Stimulated activated CD4-positive, alpha-beta T cell treated with anti-CD3 and anti-CD28 coated beads, Interleukin-2, amount 100 ng/mL, for 24 hours (primary cell): ENCODE data around the gene IGF1R.

Experiments used
- DNase-seq, 2 donors: peaks; one replicate each; pipeline ENCODE4 v3.0.0-alpha.2; 2020

IGF1R gene

DNA sequence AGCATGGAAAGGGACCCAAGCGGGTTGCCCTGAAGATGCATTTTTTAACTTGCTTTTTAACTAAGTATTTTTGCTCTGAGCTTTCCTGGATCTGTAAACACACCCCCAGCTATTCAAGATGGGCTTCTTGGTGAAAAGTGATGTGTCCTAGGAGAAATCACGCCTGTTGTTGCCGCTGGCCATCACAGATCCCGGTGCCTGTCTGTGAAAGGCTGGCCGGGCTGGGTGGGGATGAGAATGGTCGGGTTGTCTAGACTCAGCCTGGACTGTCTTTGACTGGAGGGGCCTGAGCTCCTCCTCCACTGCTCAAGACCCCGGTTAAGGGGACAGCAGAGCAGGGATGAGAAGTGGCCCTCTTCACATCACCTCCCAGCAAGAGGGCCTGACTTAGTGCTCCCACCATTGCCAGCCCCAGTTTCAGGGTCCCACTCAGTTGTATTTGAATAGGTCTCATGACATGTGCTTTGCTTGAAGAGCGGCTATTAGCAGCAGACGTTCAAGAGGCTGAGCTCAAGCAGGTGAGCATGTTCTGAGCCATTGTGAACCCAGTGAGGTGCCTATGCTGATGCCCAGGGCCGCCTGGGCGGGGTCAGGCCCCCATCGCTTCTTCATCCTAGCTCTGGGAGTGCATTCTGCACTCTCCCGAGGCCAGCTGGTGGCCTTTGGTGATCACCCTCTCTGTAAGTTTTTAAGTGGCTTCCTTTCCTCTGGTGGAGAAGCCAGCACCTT lies 79.9 kb downstream of the IGF1R start:
- DNase-seq = no peak

- no peak for DNase-seq
Observed at GRCh38 chr15:98728811-98729160, 80.4 kb downstream of the IGF1R start.

GRCh38 chr15:98729446-98730042 lies 81.2 kb downstream of the IGF1R start:
- no peak for DNase-seq

DNA sequence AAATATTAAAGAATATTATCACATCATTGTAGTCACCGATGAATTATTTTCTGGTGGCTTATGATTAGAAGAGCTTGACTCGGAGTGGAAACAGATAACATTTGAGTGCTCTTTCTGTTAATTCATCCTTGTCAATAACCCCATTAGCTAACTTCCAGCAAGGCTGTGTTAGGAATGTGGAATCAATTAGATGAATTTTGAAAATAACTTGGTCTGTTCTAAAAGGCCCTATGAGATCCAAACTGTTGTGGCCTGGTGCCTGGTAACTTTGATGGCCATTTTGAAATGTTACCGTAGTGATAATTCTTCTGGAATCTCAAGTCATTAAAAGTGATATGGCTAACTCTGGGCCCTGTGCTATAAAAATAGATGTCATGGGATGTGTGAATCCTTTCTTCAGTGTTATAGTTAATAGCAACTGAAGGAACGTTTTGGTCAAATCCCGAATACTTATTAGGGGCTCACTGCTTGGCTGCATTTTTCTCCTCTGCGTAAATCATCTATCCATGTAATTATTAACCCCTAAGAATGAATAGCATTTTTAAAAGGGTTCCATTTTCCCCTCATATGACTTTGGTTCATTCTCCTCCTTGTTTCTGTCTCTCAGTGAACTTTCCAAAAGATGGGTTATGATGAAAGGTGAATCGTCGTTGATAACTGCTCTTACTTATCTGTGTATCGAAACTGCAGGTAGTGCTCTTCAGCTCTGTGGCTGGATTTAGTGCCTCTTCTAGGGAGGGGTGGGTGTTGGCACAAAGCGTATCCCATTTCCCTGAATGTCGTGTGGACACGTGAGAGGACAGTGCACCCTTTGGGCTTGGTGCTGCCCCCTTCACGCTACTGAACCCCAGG lies 82.7 kb downstream of the IGF1R start:
- DNase-seq = no peak

DNA sequence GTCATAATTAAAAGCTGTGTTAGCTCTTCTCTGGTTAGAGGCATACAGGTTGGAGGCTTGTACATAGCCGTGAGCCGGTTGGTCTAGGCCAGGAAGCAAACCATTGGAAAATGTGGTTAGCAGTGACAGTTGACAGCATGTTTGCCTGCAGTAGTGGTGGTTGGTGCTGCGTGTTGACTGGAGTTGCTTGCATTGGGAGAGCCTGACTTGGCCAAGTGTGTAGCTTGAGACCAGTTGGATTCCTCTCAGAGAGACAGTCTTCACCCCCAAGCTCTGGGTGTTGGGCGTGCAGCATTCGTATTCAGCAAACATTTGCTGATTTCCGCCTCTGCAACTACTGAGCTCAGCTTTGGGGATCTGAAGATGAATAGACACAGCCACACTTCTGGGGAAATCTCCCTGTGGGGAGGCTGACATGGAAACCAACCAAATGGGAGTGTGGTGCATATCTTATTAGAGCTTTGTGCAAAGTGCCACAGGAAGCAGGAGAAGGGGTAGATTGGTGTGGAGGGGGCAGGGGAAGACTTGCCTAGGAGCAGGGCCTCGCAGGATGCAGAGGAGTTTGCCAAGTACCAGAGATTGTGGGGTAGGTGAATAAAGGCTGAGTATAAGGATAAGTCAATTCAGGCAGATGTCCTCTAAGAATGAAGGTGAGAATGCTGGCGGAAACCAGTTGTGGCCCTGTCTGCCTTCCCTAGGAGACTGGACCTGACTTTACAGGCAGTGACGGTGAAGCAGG lies 83.5 kb downstream of the IGF1R start:
- no peak for DNase-seq

DNA sequence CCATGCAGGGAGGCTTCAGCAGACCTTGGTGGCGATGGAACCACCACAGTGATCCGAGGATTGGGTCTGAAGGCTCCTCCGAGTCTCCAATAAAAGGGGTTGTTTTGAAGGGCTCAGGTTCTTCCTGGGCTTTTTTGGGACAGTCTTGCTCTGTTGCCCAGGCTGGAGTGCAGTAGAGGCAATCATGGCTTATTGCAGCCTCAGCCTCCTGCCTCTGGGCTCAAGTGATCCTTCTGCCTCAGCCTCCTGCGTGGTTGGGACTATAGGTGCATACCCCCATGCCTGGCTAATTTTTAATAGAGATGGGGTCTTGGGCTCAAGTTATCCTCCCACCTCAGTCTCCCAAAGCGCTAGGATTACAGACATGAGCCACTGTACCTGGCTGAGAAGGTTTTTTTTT lies 84.8 kb downstream of the IGF1R start:
- no peak for DNase-seq

DNA sequence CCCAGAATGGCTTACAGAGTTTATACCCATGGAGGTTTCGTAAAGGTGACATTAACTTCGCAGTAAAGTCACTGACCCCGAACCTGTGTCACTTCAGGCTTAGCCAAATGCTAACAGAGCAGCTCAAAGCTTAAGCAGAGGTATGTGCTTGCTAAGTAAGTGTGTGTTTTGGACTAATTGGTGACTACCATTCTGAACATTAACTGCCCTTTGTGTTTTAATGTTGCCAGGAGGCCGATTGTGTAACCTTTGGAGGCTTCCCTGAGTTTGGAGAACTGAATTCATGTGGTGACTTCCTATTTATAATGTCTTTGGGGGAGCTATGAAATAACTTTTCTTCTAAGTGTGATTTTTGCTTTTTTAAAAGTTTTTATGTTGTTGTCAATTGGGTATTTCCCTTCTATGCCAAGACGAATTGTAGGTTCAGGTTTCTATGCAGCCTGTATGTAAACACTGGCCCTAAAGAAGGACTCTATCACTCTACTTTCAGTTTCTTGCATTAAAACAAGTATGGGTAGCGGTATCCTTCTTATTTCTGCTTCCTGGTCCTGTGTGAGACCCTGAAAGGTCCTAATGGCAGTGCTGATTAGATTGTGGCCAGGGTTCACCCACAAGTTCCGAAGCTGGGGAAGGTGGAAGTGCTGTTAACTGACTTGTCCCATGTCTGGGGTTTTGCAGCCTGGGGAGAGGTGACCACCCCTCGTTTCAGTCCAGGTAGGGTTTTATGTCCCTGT lies 86.3 kb downstream of the IGF1R start:
- no peak for DNase-seq

GRCh38 chr15:98735304-98735703 lies 87.0 kb downstream of the IGF1R start:
- DNase-seq = no peak

DNA sequence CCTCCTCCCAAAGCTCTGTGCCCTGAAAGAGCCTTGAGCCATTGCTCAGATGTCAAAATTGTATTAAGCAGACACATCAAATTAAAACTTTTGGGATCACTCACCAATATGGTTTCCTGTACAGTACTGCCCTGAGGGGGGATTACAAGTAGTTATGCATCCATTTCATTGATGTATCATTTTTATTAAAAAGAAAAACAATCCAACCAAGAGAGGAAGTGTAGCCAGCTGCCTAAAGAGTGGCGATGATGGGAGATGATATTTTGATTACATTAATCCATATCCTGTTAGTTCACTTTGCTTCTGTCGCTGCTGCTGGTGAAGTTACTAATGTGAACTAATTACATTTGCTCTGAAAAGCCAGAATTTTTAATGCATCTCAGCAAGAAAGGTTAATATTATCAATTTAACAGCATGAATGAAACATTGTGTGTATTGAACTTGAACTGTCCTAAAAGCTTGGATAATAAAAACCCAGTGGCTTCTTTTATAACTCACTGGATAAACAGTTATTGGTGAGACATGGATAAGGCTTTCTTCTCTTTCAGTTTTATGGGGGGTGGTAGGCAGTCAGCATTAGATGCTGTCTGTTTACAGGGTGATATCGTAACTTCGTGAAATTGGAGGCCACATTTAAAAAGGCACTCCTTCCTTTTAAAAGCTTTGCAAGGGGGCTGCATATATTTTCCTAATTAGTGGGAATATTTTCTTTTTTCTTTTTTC lies 87.7 kb downstream of the IGF1R start:
- DNase-seq = no peak

DNA sequence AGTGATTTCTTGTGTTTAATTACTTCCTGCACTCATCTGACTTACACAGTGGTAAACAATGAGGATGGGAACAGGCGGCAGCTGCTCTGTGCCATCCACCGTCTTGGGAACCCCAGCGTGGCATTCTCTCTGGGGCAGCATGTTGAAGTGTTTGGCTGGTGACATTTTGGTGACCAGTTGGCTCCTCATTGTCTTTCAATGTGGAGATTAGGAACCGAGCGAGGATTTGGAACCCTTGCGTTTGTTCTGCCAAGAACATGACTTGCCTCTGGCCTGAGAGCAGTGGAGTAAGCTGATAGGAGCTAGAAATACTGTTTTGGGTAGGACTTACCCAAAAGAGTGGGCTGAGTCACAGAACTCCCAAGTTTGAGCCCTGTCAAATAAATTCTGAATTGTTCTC lies 88.8 kb downstream of the IGF1R start:
- no peak for DNase-seq

DNA sequence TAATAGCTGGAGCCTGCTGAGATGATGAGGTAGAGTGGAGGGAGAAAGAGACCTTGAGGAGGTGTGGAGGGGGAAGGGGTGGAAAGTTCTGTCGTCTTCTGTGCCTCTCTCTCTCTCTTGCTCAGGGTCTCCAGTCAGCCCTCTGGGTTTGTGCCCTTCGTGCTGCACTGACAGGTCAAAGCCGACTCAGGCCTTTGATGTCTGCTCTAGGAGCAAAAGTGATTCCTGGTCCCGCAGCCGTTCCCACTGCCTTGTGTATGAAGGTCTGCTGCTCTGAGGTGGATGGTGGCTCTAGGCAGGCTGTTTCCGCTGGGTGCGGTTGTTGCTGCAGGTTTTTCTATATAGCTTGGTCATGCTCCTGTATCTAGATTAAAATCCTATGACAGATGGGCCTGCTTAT lies 89.4 kb downstream of the IGF1R start:
- DNase-seq = no peak

DNA sequence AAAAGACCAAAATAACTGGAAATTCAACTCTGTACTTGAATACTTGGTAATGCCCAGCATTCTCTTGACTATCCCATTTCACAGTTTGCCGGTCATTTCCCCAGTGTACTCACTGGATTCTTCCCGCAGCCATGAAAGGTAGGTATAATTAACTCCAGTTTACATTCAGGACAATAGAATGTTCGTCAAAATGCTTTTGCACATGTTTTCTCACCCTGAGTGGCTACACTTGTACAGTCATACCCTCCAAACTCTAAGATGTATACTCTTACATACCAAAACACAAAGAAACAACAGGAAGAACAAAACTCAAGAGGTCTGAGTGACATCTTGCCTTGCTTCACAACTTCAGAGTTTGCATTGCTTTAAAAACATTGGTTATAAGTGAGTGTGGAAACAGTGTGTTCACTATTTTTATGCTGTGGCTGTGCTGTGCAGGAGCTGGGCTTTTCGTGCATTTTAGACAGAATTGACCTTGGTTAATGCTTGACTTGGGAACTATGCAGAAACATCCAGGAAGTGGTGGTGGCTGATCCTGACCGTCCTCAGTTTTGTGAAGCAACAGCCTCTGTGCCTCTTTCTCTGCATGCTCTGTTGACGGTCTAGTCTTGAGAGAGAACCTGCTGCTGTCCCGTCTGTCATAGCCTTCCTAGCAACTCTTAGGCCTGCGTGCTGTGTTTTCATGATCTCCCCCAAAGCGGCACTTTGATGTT lies 90.5 kb downstream of the IGF1R start:
- no peak for DNase-seq

GRCh38 chr15:98740295-98740694 lies 92.0 kb downstream of the IGF1R start:
- no peak for DNase-seq

DNA sequence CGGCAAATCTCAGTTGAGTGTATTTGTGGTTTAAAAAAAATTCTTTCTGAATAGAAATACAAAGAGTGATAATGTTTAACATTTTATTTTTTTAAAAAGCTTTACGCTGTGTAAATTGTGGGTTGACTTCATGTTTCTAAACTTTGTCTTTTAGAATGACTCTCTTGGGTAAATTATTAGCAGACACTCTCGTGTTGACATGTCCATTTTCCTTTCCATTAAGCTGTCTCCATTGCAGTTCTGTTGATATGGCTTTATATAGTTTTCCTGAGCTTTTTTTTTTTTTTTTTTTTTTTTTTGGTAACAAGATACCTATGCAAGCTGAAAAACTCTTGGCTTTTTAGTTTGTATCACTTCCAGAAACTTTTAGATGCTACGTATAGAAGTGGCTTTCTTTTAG lies 92.6 kb downstream of the IGF1R start:
- no peak for DNase-seq

GRCh38 chr15:98743177-98743576 lies 94.8 kb downstream of the IGF1R start:
- DNase-seq = no peak

GRCh38 chr15:98744506-98744905 lies 96.2 kb downstream of the IGF1R start:
- no peak for DNase-seq

GRCh38 chr15:98745179-98745578 lies 96.8 kb downstream of the IGF1R start:
- no peak for DNase-seq

- DNase-seq = no peak
Observed at GRCh38 chr15:98745650-98746374, 97.5 kb downstream of the IGF1R start.

GRCh38 chr15:98746375-98747155 lies 98.2 kb downstream of the IGF1R start:
- DNase-seq = no peak

GRCh38 chr15:98751767-98752166 lies 103.4 kb downstream of the IGF1R start:
- no peak for DNase-seq
